B cell (primary cell): ENCODE results near the gene MGST2. TPM values are rescaled to one million over a fixed set of nuclear protein-coding genes. Genes with fewer than 3 reads are reported as not detected.

Experiments used
- ATAC-seq: fragments of 200-7000 bp; cut with Tn5 transposase; one replicate; pipeline ENCODE4 v1.10.0; 2021; ENCODE audit warnings: low read depth, mild to moderate bottlenecking, moderate number of reproducible peaks, moderate library complexity
- CTCF ChIA-PET: fragments of 350-600 bp; sonication (Branson Sonifier 250); formaldehyde crosslinking; loops from one replicate; lab custom pipeline; 2021; ENCODE audit warnings: antibody characterized with exemption, inconsistent platforms; lab: Charles Lee
- POLR2A ChIA-PET: fragments of 350-600 bp; sonication (Branson Sonifier 250); formaldehyde crosslinking; loops from one replicate; lab custom pipeline; 2021; ENCODE audit warnings: antibody characterized with exemption; lab: Charles Lee
- DNase-seq: peaks from one replicate; pipeline ENCODE4 v3.0.0; 2013
- H2AFZ ChIP-seq: 2 replicates; pipeline ENCODE4 v1.6.1; 2012; ENCODE audit warnings: mild to moderate bottlenecking, low read depth, low read length; ENCODE audit not compliant: insufficient read depth, poor library complexity, severe bottlenecking
- H3K27ac ChIP-seq, 2 donors: 1 replicate in 1 of 2; 2 replicates in 1 of 2; pipeline ENCODE4 v1.5.1; 2012 to 2013; ENCODE audit warnings: low read length in 2 of 2, mild to moderate bottlenecking in 2 of 2, moderate library complexity in 1 of 2
- H3K27me3 ChIP-seq, 4 experiments: fragments of 200-600 bp in 1 of 4; sonication (generic) in 1 of 4; replicated peaks in 1 of 4; 1 replicate in 2 of 4; 2 replicates in 2 of 4; pipeline versions ENCODE4 v1.6.1 to v1.7.0; 2013 to 2016; ENCODE audit warnings: low read length in 3 of 4, mild to moderate bottlenecking in 2 of 4, mixed read lengths in 1 of 4, moderate library complexity in 1 of 4; ENCODE audit not compliant: insufficient read depth in 4 of 4, control insufficient read depth in 3 of 4; ENCODE audit errors: control extremely low read depth in 1 of 4
- H3K36me3 ChIP-seq, 2 experiments: replicated peaks in 1 of 2; 1 replicate in 1 of 2; 2 replicates in 1 of 2; pipeline versions ENCODE4 v1.6.1 to v1.7.1; 2013; ENCODE audit warnings: low read length in 1 of 2; ENCODE audit not compliant: insufficient read depth in 2 of 2, control insufficient read depth in 1 of 2; ENCODE audit errors: control extremely low read depth in 1 of 2, extremely low read depth in 1 of 2
- H3K4me1 ChIP-seq, 2 donors: fragments of 200-600 bp in 1 of 2; sonication (generic) in 1 of 2; 1 replicate in 1 of 2; 2 replicates in 1 of 2; pipeline versions ENCODE4 v1.5.1 to v1.6.1; 2013 to 2017; ENCODE audit warnings: low read length in 2 of 2; ENCODE audit not compliant: control insufficient read depth in 2 of 2, insufficient read depth in 2 of 2
- H3K4me2 ChIP-seq: replicated peaks from 2 replicates; pipeline ENCODE3; 2012; ENCODE audit warnings: mild to moderate bottlenecking, low read depth, low read length; ENCODE audit not compliant: poor library complexity, severe bottlenecking
- H3K4me3 ChIP-seq, 5 experiments: fragments of 200-600 bp in 1 of 5; sonication (generic) in 1 of 5; 1 replicate in 3 of 5; 2 replicates in 2 of 5; pipeline versions ENCODE4 v1.5.1 to v1.7.0; 2011 to 2016; ENCODE audit warnings: low read length in 4 of 5, mild to moderate bottlenecking in 4 of 5, low read depth in 2 of 5, control low read depth in 1 of 5, moderate library complexity in 1 of 5; ENCODE audit not compliant: insufficient read depth in 1 of 5; ENCODE audit errors: control extremely low read depth in 1 of 5, extremely low read depth in 1 of 5
- H3K79me2 ChIP-seq: fragments of 200-600 bp; sonication (generic); one replicate; pipeline ENCODE4 v1.6.0; 2016; ENCODE audit warnings: low read length; ENCODE audit not compliant: control insufficient read depth, insufficient read depth
- H3K9ac ChIP-seq: fragments of 200-600 bp; sonication (generic); 2 replicates; pipeline ENCODE4 v1.6.1; 2017; ENCODE audit warnings: mild to moderate bottlenecking, low read length, moderate library complexity
- H3K9me3 ChIP-seq, 3 donors: one replicate each; pipeline versions ENCODE4 v1.6.1 to v1.7.1; 2013; ENCODE audit warnings: low read length in 2 of 3; ENCODE audit not compliant: control insufficient read depth in 2 of 3, insufficient read depth in 1 of 3; ENCODE audit errors: control extremely low read depth in 1 of 3
- H4K20me1 ChIP-seq: 2 replicates; pipeline ENCODE4 v1.6.0; 2012; ENCODE audit warnings: mild to moderate bottlenecking, low read length; ENCODE audit not compliant: insufficient read depth, control insufficient read depth, poor library complexity, severe bottlenecking
- H3K27ac Mint-ChIP-seq: one replicate; pipeline ENCODE4 v1.8.0; 2021; ENCODE audit warnings: mixed read lengths
- H3K27me3 Mint-ChIP-seq: one replicate; pipeline ENCODE4 v1.8.0; 2021; ENCODE audit warnings: mixed read lengths
- H3K4me1 Mint-ChIP-seq: one replicate; pipeline ENCODE4 v1.8.0; 2021; ENCODE audit warnings: mixed read lengths
- H3K4me3 Mint-ChIP-seq: one replicate; pipeline ENCODE4 v1.8.0; 2021; ENCODE audit warnings: mixed read lengths
- H3K9me3 Mint-ChIP-seq: one replicate; pipeline ENCODE4 v1.8.0; 2022; ENCODE audit warnings: mixed read lengths; ENCODE audit not compliant: insufficient read depth
- EZH2 ChIP-seq: IDR thresholded peaks from 2 replicates; pipeline ENCODE4 v1.6.1; 2012; ENCODE audit warnings: borderline replicate concordance, low read depth, mild to moderate bottlenecking, moderate library complexity, low read length; ENCODE audit not compliant: insufficient read depth, poor library complexity, severe bottlenecking
- WGBS: methylation state at CpG from one replicate; pipeline ENCODE4 v1.1.5; 2013; ENCODE audit warnings: missing lambda C conversion rate; ENCODE audit not compliant: insufficient coverage; 5-methylcytosine and 5-hydroxymethylcytosine counted together
- intact Hi-C: fragments of 100-400 bp; cut with micrococcal nuclease; formaldehyde crosslinking; loops from one replicate; pipeline ENCODE4 v1.10.0; 2022
- polyA plus RNA-seq: library from polyadenylated mRNA; depleted of rRNA; stranded (reverse); fragments of >200 nt; gene quantifications from 2 replicates; pipeline ENCODE4 v1.2.3, GENCODE V29; 2012
- total RNA-seq, 2 donors: library from RNA; stranded (reverse); fragments of 120-200 nt in 1 of 2; gene quantifications; 1 replicate in 1 of 2; 2 replicates in 1 of 2; pipeline versions ENCODE4 v1.2.3 to v1.2.4, GENCODE V29; 2013 to 2022
- TF ChIP-seq, protein P1 (sequence below): fragments of 200-600 bp; IDR thresholded peaks from one replicate; pipeline ENCODE4 v1.8.0; 2022; ENCODE audit warnings: antibody characterized with exemption, mild to moderate bottlenecking

Gene MGST2
- total and polyA plus RNA-seq, 2 donors (not counting 1 experiment from before 2014, with no cell fraction given) = 0.81 to 3.4 TPM

DNA sequence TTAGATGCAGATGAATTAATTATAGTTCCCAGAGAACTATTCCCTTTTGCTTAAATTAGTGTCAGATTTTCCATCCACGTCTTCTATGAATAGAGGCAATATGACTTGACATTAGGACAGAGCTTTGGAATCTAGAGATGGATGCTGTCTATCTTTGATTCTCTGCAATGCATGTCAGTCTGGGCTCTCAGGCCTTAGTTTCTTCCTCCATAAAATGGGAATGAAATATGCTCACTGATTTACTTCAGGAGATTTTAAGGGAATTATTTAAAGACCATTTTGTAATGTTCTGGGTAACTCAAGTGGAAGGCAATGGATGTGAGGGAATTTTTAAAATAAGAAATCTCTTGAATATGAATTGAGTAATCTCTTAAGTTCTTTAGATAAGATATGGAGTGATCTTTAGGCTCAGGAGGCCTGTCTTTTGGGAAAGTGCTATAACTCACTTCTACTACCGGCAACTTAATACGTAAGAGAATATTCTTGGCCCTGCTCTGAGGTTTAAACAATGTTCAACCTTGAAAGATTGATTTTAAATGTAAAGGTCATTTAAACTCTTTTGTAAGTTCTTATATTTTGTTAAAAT, 29.0 kb downstream of the MGST2 start:
- POLR2A ChIA-PET = no interaction called here
- H3K4me3 ChIP-seq = no peak overlapping the region
- no peak overlapping the region for H3K9ac ChIP-seq
- Mint-ChIP-seq H3K4me3 (no peak overlapping the region), H3K9me3 (no peaks in the 10 kb centered on the region), H3K4me1 (peaks cover 4% of the 10 kb centered on the region), H3K27me3 (no peaks in the 10 kb centered on the region), H3K27ac (no peak overlapping the region)
- no peaks in the 10 kb centered on the region for H3K9me3 ChIP-seq
- ATAC-seq (no peak), DNase-seq (no peak)
- no peak overlapping the region for H3K4me2 ChIP-seq
- H4K20me1 ChIP-seq = no peaks in the 10 kb centered on the region
- H2AFZ ChIP-seq = no peak overlapping the region
- no peaks in the 10 kb centered on the region for H3K27me3 ChIP-seq
- no CpG with 5 or more reads among the region's 3 CpGs for WGBS
- intact Hi-C loops = no loop called here
- no peaks in the 10 kb centered on the region for H3K79me2 ChIP-seq
- no peaks in the 10 kb centered on the region for H3K36me3 ChIP-seq
- H3K4me1 ChIP-seq = peaks cover 0 to 4% of the 10 kb centered on the region in 2 donors
- TF ChIP-seq EZH2 = no peak
- TF ChIP-seq, protein P1, sequence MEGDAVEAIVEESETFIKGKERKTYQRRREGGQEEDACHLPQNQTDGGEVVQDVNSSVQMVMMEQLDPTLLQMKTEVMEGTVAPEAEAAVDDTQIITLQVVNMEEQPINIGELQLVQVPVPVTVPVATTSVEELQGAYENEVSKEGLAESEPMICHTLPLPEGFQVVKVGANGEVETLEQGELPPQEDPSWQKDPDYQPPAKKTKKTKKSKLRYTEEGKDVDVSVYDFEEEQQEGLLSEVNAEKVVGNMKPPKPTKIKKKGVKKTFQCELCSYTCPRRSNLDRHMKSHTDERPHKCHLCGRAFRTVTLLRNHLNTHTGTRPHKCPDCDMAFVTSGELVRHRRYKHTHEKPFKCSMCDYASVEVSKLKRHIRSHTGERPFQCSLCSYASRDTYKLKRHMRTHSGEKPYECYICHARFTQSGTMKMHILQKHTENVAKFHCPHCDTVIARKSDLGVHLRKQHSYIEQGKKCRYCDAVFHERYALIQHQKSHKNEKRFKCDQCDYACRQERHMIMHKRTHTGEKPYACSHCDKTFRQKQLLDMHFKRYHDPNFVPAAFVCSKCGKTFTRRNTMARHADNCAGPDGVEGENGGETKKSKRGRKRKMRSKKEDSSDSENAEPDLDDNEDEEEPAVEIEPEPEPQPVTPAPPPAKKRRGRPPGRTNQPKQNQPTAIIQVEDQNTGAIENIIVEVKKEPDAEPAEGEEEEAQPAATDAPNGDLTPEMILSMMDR = no peak
- H3K27ac ChIP-seq = no peak overlapping the region
- CTCF ChIA-PET = no interaction called here

DNA sequence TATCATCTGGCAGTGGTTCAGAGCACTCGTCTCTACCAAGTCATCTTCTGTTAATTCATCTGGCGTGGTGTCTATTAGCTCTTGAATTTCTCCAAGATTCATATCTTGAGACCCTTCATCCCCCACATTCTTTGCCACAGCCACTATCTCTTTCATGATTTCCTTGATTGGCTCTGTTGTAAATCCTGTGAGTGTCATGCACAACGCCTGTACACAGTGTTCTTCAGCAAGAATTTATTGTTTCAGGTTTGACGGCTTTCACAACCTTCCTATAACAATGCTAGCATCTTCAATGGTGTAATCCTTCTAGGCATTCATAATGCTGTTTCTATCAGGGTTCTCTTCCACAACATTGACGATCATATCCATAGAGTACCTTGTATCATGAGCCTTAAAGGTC, 30.9 kb downstream of the MGST2 start:
- H3K9me3 Mint-ChIP-seq = no peaks in the 10 kb centered on the region

More for the DNA sequence above, 30.9 kb downstream of the MGST2 start:
- Histone ChIP-seq H3K9me3 (no peaks in the 10 kb centered on the region), H3K4me1 (peaks cover 0 to 4% of the 10 kb centered on the region in 2 donors), H3K79me2 (no peaks in the 10 kb centered on the region), H3K4me3 (no peak overlapping the region), H2AFZ (no peak overlapping the region), H4K20me1 (no peaks in the 10 kb centered on the region), H3K27me3 (no peaks in the 10 kb centered on the region), H3K27ac (no peak overlapping the region), H3K4me2 (no peak overlapping the region), H3K9ac (no peak overlapping the region), H3K36me3 (no peaks in the 10 kb centered on the region)
- H3K4me1 Mint-ChIP-seq = peaks cover 4% of the 10 kb centered on the region
- no peak for ATAC-seq
- no peaks in the 10 kb centered on the region for H3K27me3 Mint-ChIP-seq
- intact Hi-C loops = no loop called here
- no peak overlapping the region for H3K27ac Mint-ChIP-seq
- TF ChIP-seq, protein P1 = no peak
- TF ChIP-seq EZH2 = no peak
- ChIA-PET CTCF (interaction anchor here (2.0 kb wide), 1 partner anchor 12 kb away, joined by 4 read pairs; no protein-coding TSS in a partner anchor), POLR2A (no interaction called here)
- H3K4me3 Mint-ChIP-seq = no peak overlapping the region
- 95% methylated on average over 2 of the region's 5 CpGs for WGBS
- no peak for DNase-seq
